Measurements from ENCODE around the gene MYL5.

- TF ChIP-seq CTCF (conservative IDR thresholded peaks at IDR 0.05): no peak
- TF ChIP-seq EZH2 (IDR thresholded peaks at IDR 0.05; ENCODE audit: low read depth): no peak
These were observed 2.6 kb upstream of the MYL5 start for GRCh38 chr4:671769-672168.

All from PC-9 (cell line).